Measurements from ENCODE around the gene FGD5. TPM values are rescaled to one million over a fixed set of nuclear protein-coding genes. Genes with fewer than 3 reads are reported as not detected.

The FGD5 gene
- total and polyA plus RNA-seq, 2 donors (not counting 1 experiment from before 2014, with no cell fraction given), result not detected

DNA sequence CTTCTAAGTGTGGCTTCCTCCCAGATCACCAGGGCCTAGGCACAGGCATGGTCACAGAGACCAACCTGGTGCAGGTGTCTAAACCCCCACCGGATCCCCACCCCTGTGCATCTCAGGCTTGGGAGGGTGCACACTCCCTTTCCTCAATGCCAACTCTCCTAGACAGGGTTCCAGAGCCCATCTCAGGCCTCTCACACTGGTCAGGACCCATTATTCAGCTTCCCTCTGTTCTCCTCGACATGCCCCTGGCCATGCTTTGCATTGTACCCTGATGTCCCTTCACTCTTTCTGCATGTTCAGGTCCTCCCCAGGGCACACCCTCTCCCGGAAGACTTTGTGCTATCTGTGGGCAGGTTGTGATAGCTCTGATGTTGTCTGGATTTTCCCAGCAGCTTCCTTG is 23.5 kb downstream of the FGD5 start:
- Histone ChIP-seq H3K4me3 (ENCODE audit: control extremely low read depth in 1 of 5, extremely low read depth in 1 of 5, insufficient read depth in 1 of 5, low read depth in 2 of 5, low read length in 4 of 5) (no peak overlapping the region), H3K9ac (ENCODE audit: low read length) (no peak overlapping the region), H4K20me1 (ENCODE audit: control insufficient read depth, insufficient read depth, low read length, poor library complexity, severe bottlenecking) (no peaks in the 10 kb centered on the region), H2AFZ (ENCODE audit: insufficient read depth, low read depth, low read length, poor library complexity, severe bottlenecking) (no peak overlapping the region), H3K79me2 (ENCODE audit: control insufficient read depth, insufficient read depth, low read length) (no peaks in the 10 kb centered on the region), H3K27ac (ENCODE audit: low read length in 2 of 2) (no peak overlapping the region), H3K9me3 (ENCODE audit: control extremely low read depth in 1 of 3, control insufficient read depth in 2 of 3, insufficient read depth in 1 of 3, low read length in 2 of 3) (no peaks in the 10 kb centered on the region), H3K36me3 (replicated peaks in 1 of 2; ENCODE audit: control extremely low read depth in 1 of 2, control insufficient read depth in 1 of 2, extremely low read depth in 1 of 2, insufficient read depth in 2 of 2, low read length in 1 of 2) (no peaks in the 10 kb centered on the region), H3K4me1 (ENCODE audit: control insufficient read depth in 2 of 2, insufficient read depth in 2 of 2, low read length in 2 of 2) (no peaks in the 10 kb centered on the region), H3K27me3 (replicated peaks in 1 of 4; ENCODE audit: control extremely low read depth in 1 of 4, control insufficient read depth in 3 of 4, insufficient read depth in 4 of 4, low read length in 3 of 4) (peaks cover 0 to 2% (median 0%) of the 10 kb centered on the region in 4 experiments), H3K4me2 (replicated peaks; ENCODE audit: low read depth, low read length, poor library complexity, severe bottlenecking) (no peak overlapping the region)
- no peaks in the 10 kb centered on the region for H3K9me3 Mint-ChIP-seq (ENCODE audit: insufficient read depth)
- H3K27me3 Mint-ChIP-seq, result peaks cover 15% of the 10 kb centered on the region
- ChIA-PET CTCF (no interaction called here), POLR2A (no interaction called here)
- DNase-seq (no peak), ATAC-seq (ENCODE audit: low read depth) (no peak)
- no peak overlapping the region for H3K4me3 Mint-ChIP-seq
- intact Hi-C loops (cut with micrococcal nuclease), result no loop called here
- WGBS (ENCODE audit: insufficient coverage), result 89% methylated on average over 2 of the region's 3 CpGs
- no peak for TF ChIP-seq EZH2 (IDR thresholded peaks at IDR 0.05; ENCODE audit: borderline replicate concordance, insufficient read depth, low read depth, low read length, poor library complexity, severe bottlenecking)
- TF ChIP-seq, protein P1, sequence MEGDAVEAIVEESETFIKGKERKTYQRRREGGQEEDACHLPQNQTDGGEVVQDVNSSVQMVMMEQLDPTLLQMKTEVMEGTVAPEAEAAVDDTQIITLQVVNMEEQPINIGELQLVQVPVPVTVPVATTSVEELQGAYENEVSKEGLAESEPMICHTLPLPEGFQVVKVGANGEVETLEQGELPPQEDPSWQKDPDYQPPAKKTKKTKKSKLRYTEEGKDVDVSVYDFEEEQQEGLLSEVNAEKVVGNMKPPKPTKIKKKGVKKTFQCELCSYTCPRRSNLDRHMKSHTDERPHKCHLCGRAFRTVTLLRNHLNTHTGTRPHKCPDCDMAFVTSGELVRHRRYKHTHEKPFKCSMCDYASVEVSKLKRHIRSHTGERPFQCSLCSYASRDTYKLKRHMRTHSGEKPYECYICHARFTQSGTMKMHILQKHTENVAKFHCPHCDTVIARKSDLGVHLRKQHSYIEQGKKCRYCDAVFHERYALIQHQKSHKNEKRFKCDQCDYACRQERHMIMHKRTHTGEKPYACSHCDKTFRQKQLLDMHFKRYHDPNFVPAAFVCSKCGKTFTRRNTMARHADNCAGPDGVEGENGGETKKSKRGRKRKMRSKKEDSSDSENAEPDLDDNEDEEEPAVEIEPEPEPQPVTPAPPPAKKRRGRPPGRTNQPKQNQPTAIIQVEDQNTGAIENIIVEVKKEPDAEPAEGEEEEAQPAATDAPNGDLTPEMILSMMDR (IDR thresholded peaks at IDR 0.05), result no peak
- H3K4me1 Mint-ChIP-seq, result peaks cover 12% of the 10 kb centered on the region
- H3K27ac Mint-ChIP-seq, result no peak overlapping the region

DNA sequence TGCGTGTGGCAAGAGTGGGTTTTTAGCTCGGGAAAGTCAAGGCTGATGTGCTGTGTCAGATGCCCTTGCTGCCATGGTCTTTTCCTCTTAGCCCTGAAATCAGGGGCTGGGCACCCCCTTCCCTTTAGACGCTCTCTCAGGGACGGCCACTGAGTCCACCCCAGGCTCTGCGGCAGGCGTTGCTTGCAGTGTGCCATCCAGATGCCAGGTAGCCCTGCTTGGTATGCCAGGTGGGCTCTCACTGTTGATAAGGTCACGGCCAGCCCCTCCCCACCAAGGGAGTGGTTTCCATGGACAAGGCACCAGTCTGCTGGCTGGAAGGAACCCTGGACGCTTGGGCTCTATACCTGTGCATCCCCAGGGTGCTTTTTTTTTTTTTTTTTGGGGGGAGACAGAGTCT is 24.6 kb downstream of the FGD5 start:
- 98% methylated on average over 8 of the region's 8 CpGs for WGBS (ENCODE audit: insufficient coverage)
- CTCF ChIA-PET, result no interaction called here
- no peak overlapping the region for H2AFZ ChIP-seq (ENCODE audit: insufficient read depth, low read depth, low read length, poor library complexity, severe bottlenecking)

More for the DNA sequence above, 24.6 kb downstream of the FGD5 start:
- intact Hi-C loops (cut with micrococcal nuclease), result no loop called here
- peaks cover 15% of the 10 kb centered on the region for H3K27me3 Mint-ChIP-seq
- no peak overlapping the region for H3K27ac ChIP-seq (ENCODE audit: low read length in 2 of 2)
- no peaks in the 10 kb centered on the region for H3K36me3 ChIP-seq (replicated peaks in 1 of 2; ENCODE audit: control extremely low read depth in 1 of 2, control insufficient read depth in 1 of 2, extremely low read depth in 1 of 2, insufficient read depth in 2 of 2, low read length in 1 of 2)
- DNase-seq (no peak), ATAC-seq (ENCODE audit: low read depth) (no peak)
- H3K9me3 Mint-ChIP-seq (ENCODE audit: insufficient read depth), result no peaks in the 10 kb centered on the region
- no peak overlapping the region for H3K4me3 ChIP-seq (ENCODE audit: control extremely low read depth in 1 of 5, extremely low read depth in 1 of 5, insufficient read depth in 1 of 5, low read depth in 2 of 5, low read length in 4 of 5)
- no peaks in the 10 kb centered on the region for H4K20me1 ChIP-seq (ENCODE audit: control insufficient read depth, insufficient read depth, low read length, poor library complexity, severe bottlenecking)
- no peak overlapping the region for H3K4me2 ChIP-seq (replicated peaks; ENCODE audit: low read depth, low read length, poor library complexity, severe bottlenecking)
- TF ChIP-seq, protein P1 (IDR thresholded peaks at IDR 0.05), result no peak
- TF ChIP-seq EZH2 (IDR thresholded peaks at IDR 0.05; ENCODE audit: borderline replicate concordance, insufficient read depth, low read depth, low read length, poor library complexity, severe bottlenecking), result no peak
- H3K27ac Mint-ChIP-seq, result no peak overlapping the region
- H3K4me1 ChIP-seq (ENCODE audit: control insufficient read depth in 2 of 2, insufficient read depth in 2 of 2, low read length in 2 of 2), result peaks cover 6 to 10% of the 10 kb centered on the region in 2 donors
- H3K9ac ChIP-seq (ENCODE audit: low read length), result no peak overlapping the region
- peaks cover 0 to 7% (median 0%) of the 10 kb centered on the region in 3 donors for H3K9me3 ChIP-seq (ENCODE audit: control extremely low read depth in 1 of 3, control insufficient read depth in 2 of 3, insufficient read depth in 1 of 3, low read length in 2 of 3)
- no peaks in the 10 kb centered on the region for H3K79me2 ChIP-seq (ENCODE audit: control insufficient read depth, insufficient read depth, low read length)
- H3K4me1 Mint-ChIP-seq, result peaks cover 23% of the 10 kb centered on the region
- H3K4me3 Mint-ChIP-seq, result no peak overlapping the region
- POLR2A ChIA-PET, result no interaction called here
- peaks cover 0 to 5% (median 0%) of the 10 kb centered on the region in 4 experiments for H3K27me3 ChIP-seq (replicated peaks in 1 of 4; ENCODE audit: control extremely low read depth in 1 of 4, control insufficient read depth in 3 of 4, insufficient read depth in 4 of 4, low read length in 3 of 4)
